Fibroblast of peridontal ligament (primary cell): Measurements from ENCODE around the gene TP53I11.

Experiments
- DNase-seq: peaks from one replicate; pipeline ENCODE4 v3.0.0-alpha.2; 2010; ENCODE audit errors: extremely low read depth

The TP53I11 gene

GRCh38 chr11:44885065-44885810 lies 65.4 kb downstream of the TP53I11 start:
- DNase-seq = no peak

GRCh38 chr11:44884056-44884455 lies 66.6 kb downstream of the TP53I11 start:
- DNase-seq = no peak

GRCh38 chr11:44883277-44883676 lies 67.4 kb downstream of the TP53I11 start:
- DNase-seq = no peak
